A673 (cell line): ENCODE data around the gene FOXJ3. TPM values are rescaled to one million over a fixed set of nuclear protein-coding genes. Genes with fewer than 3 reads are reported as not detected.

ENCODE experiments used
- BruUV-seq: library from RNA; stranded (reverse); fragments of 400-500 nt; replicated peaks from 2 replicates; lab custom pipeline; 2021; lab: Mats Ljungman, UMichigan
- CTCF ChIA-PET: fragments of 300-600 bp; sonication (Branson Sonifier 250); formaldehyde crosslinking; loops from one replicate; lab custom pipeline; 2022; ENCODE audit warnings: antibody characterized with exemption; lab: Charles Lee
- POLR2A ChIA-PET: fragments of 300-600 bp; sonication (Branson Sonifier 250); formaldehyde crosslinking; loops from one replicate; lab custom pipeline; 2022; ENCODE audit warnings: antibody characterized with exemption; ENCODE audit not compliant: low non-redundant PET; lab: Charles Lee
- DNase-seq: peaks from one replicate; pipeline ENCODE4 v3.0.0-alpha.2; 2015; ENCODE audit warnings: low spot score
- H3K27ac ChIP-seq: fragments of 200-600 bp; sonication (generic); 2 replicates; pipeline ENCODE4 v1.5.1; 2016; ENCODE audit warnings: mixed run types, low read depth, mild to moderate bottlenecking, mixed read lengths, antibody characterized with exemption, low read length; ENCODE audit not compliant: poor library complexity, severe bottlenecking
- H3K27me3 ChIP-seq: fragments of 200-600 bp; sonication (generic); replicated peaks from 2 replicates; pipeline ENCODE4 v1.6.1; 2017; ENCODE audit warnings: mixed run types, low read depth, mild to moderate bottlenecking, mixed read lengths, antibody characterized with exemption, low read length; ENCODE audit not compliant: insufficient read depth, poor library complexity
- H3K36me3 ChIP-seq: fragments of 200-600 bp; sonication (generic); 2 replicates; pipeline ENCODE4 v1.6.1; 2016; ENCODE audit warnings: mixed run types, mild to moderate bottlenecking, mixed read lengths, antibody characterized with exemption, low read length; ENCODE audit not compliant: insufficient read depth, poor library complexity, severe bottlenecking
- H3K4me1 ChIP-seq: fragments of 200-600 bp; sonication (generic); 2 replicates; pipeline ENCODE4 v1.6.1; 2017; ENCODE audit warnings: mixed run types, mild to moderate bottlenecking, mixed read lengths, antibody characterized with exemption, low read length; ENCODE audit not compliant: insufficient read depth, poor library complexity, severe bottlenecking
- H3K4me3 ChIP-seq: fragments of 200-600 bp; sonication (generic); 2 replicates; pipeline ENCODE4 v1.5.1; 2016; ENCODE audit warnings: low read depth, mixed run types, mild to moderate bottlenecking, mixed read lengths, low read length; ENCODE audit not compliant: poor library complexity, severe bottlenecking
- H3K9me3 ChIP-seq: fragments of 200-600 bp; sonication (generic); 2 replicates; pipeline ENCODE4 v1.6.1; 2016; ENCODE audit warnings: mixed run types, low read depth, mild to moderate bottlenecking, mixed read lengths, antibody characterized with exemption, low read length; ENCODE audit not compliant: poor library complexity, severe bottlenecking
- EZH2 ChIP-seq: fragments of 200-600 bp; sonication (generic); IDR thresholded peaks from 2 replicates; pipeline ENCODE4 v1.6.1; 2017; ENCODE audit warnings: borderline replicate concordance, low read depth, mild to moderate bottlenecking, mixed read lengths, antibody characterized with exemption, low read length; ENCODE audit not compliant: poor library complexity, severe bottlenecking
- intact Hi-C: fragments of 100-400 bp; cut with micrococcal nuclease; formaldehyde crosslinking; loops from one replicate; pipeline ENCODE4 v1.10.0; 2022; ENCODE audit not compliant: unreplicated experiment
- total RNA-seq: library from RNA; stranded (reverse); gene quantifications from 2 replicates; pipeline ENCODE4 v1.2.3, GENCODE V29; 2021
- TF ChIP-seq, protein P1 (sequence below): fragments of 300-800, 200-600 bp; sonication (generic); conservative IDR thresholded peaks from 2 replicates; pipeline ENCODE4 v1.5.1; 2017; ENCODE audit warnings: low read depth, mild to moderate bottlenecking, antibody characterized with exemption, low read length, moderate library complexity, mixed read lengths

The FOXJ3 gene
- total RNA-seq, 1 experiment from 2014 or later, result 57.9 TPM

- Histone ChIP-seq H3K36me3 (no peaks in the 10 kb centered on the region), H3K27me3 (no peaks in the 10 kb centered on the region), H3K27ac (no peak overlapping the region), H3K4me1 (peaks cover 23% of the 10 kb centered on the region), H3K9me3 (no peaks in the 10 kb centered on the region), H3K4me3 (no peak overlapping the region)
- intact Hi-C loops, result no loop called here
- no peak for DNase-seq
- TF ChIP-seq, protein P1, sequence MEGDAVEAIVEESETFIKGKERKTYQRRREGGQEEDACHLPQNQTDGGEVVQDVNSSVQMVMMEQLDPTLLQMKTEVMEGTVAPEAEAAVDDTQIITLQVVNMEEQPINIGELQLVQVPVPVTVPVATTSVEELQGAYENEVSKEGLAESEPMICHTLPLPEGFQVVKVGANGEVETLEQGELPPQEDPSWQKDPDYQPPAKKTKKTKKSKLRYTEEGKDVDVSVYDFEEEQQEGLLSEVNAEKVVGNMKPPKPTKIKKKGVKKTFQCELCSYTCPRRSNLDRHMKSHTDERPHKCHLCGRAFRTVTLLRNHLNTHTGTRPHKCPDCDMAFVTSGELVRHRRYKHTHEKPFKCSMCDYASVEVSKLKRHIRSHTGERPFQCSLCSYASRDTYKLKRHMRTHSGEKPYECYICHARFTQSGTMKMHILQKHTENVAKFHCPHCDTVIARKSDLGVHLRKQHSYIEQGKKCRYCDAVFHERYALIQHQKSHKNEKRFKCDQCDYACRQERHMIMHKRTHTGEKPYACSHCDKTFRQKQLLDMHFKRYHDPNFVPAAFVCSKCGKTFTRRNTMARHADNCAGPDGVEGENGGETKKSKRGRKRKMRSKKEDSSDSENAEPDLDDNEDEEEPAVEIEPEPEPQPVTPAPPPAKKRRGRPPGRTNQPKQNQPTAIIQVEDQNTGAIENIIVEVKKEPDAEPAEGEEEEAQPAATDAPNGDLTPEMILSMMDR, result no peak
- no peak for TF ChIP-seq EZH2
- no TSS peak for BruUV-seq
- ChIA-PET POLR2A (no interaction called here), CTCF (no interaction called here)
Measured at GRCh38 chr1:42258218-42258617, 76.8 kb downstream of the FOXJ3 start.

DNA sequence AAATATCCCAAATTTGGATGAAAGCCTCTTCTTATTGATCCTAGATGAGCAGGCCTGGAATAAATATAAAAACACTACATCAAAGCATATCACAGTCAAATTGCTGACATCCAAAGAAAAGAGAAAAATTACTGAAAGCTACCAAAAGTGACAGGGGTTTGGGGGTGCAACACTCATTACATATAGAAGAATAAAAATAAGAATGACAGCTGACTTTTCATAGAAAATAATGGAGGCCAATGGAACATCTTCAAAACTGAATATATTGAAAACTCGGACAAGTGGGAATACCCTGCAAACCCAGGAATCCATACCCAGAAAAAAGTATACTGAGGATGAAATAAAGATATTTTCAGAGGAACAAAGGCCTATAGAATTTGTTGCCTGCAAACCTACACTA lies 84.0 kb downstream of the FOXJ3 start:
- DNase-seq, result no peak
- intact Hi-C loops, result no loop called here
- Histone ChIP-seq H3K4me3 (no peak overlapping the region), H3K36me3 (no peaks in the 10 kb centered on the region), H3K9me3 (peaks cover 4% of the 10 kb centered on the region), H3K27me3 (no peaks in the 10 kb centered on the region), H3K4me1 (no peaks in the 10 kb centered on the region), H3K27ac (no peak overlapping the region)
- BruUV-seq, result no TSS peak
- POLR2A ChIA-PET, result no interaction called here
- TF ChIP-seq, protein P1, result no peak
- CTCF ChIA-PET, result no interaction called here

DNA sequence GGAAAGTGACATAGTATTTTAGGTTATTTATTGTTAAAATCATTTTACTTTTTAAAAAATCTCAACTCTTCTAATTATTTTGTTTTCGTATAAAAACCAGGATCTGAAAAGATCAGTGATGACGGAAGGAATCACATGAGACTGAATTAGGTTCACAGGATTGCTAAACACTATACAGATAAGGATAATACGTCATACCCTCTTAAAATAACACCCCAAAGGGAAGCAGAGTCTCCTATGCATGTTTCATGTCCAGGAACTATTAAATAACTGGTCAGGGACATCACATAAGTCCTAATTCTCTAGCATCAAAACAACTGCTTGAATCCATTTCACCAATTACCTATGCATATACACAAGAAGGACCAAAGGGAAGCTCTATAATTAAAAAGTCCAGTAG lies 84.9 kb downstream of the FOXJ3 start:
- Histone ChIP-seq H3K27me3 (no peaks in the 10 kb centered on the region), H3K4me3 (no peak overlapping the region), H3K4me1 (no peaks in the 10 kb centered on the region), H3K36me3 (no peaks in the 10 kb centered on the region), H3K27ac (no peak overlapping the region), H3K9me3 (peaks cover 4% of the 10 kb centered on the region)
- intact Hi-C loops, result no loop called here
- no TSS peak for BruUV-seq
- ChIA-PET POLR2A (no interaction called here), CTCF (no interaction called here)
- TF ChIP-seq, protein P1, result no peak
- no peak for DNase-seq
